Measurements from ENCODE around the gene STRN3. TPM values are rescaled to one million over a fixed set of nuclear protein-coding genes. Genes with fewer than 3 reads are reported as not detected.

The STRN3 gene
- total and polyA plus RNA-seq, 2 donors (not counting 1 experiment from before 2014, with no cell fraction given): 7.7 to 43.9 TPM

DNA sequence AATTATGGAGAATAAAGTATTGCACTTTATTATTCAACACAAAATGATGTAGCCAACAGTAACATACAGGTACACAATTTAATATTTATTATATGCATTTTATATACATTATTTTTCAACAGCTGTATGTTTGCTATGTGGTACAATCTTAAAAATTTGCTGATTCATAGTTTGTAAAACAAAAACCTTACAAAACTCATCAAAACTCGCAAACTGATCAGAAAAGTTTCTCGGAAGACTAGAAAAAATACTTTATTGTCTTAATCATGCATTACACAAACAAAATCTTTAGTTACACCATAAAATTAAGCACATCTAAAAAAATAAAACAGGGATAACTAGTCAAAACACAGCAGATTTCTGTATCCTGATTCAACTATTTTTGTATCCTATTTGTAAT lies 132.4 kb downstream of the STRN3 start:
- Mint-ChIP-seq H3K27me3 (no peaks in the 10 kb centered on the region), H3K9me3 (ENCODE audit: insufficient read depth) (no peaks in the 10 kb centered on the region), H3K27ac (no peak overlapping the region), H3K4me3 (no peak overlapping the region), H3K4me1 (no peaks in the 10 kb centered on the region)
- Histone ChIP-seq H3K9me3 (ENCODE audit: control extremely low read depth in 1 of 3, control insufficient read depth in 2 of 3, insufficient read depth in 1 of 3, low read length in 2 of 3) (no peaks in the 10 kb centered on the region), H3K36me3 (replicated peaks in 1 of 2; ENCODE audit: control extremely low read depth in 1 of 2, control insufficient read depth in 1 of 2, extremely low read depth in 1 of 2, insufficient read depth in 2 of 2, low read length in 1 of 2) (peaks cover 1 to 17% of the 10 kb centered on the region in 2 experiments), H3K4me1 (ENCODE audit: control insufficient read depth in 2 of 2, insufficient read depth in 2 of 2, low read length in 2 of 2) (no peaks in the 10 kb centered on the region), H3K9ac (ENCODE audit: low read length) (no peak overlapping the region), H2AFZ (ENCODE audit: insufficient read depth, low read depth, low read length, poor library complexity, severe bottlenecking) (no peak overlapping the region), H3K79me2 (ENCODE audit: control insufficient read depth, insufficient read depth, low read length) (no peaks in the 10 kb centered on the region), H3K27ac (ENCODE audit: low read length in 2 of 2) (no peak overlapping the region), H4K20me1 (ENCODE audit: control insufficient read depth, insufficient read depth, low read length, poor library complexity, severe bottlenecking) (no peaks in the 10 kb centered on the region), H3K4me3 (ENCODE audit: control extremely low read depth in 1 of 5, extremely low read depth in 1 of 5, insufficient read depth in 1 of 5, low read depth in 2 of 5, low read length in 4 of 5) (no peak overlapping the region), H3K27me3 (replicated peaks in 1 of 4; ENCODE audit: control extremely low read depth in 1 of 4, control insufficient read depth in 3 of 4, insufficient read depth in 4 of 4, low read length in 3 of 4) (no peaks in the 10 kb centered on the region), H3K4me2 (replicated peaks; ENCODE audit: low read depth, low read length, poor library complexity, severe bottlenecking) (no peak overlapping the region)
- intact Hi-C loops (cut with micrococcal nuclease): no loop called here
- DNase-seq (no peak), ATAC-seq (ENCODE audit: low read depth) (no peak)
- POLR2A ChIA-PET: no interaction called here
- CTCF ChIA-PET: no interaction called here
- no CpG with 5 or more reads among the region's 2 CpGs for WGBS (ENCODE audit: insufficient coverage)
- TF ChIP-seq, protein P1, sequence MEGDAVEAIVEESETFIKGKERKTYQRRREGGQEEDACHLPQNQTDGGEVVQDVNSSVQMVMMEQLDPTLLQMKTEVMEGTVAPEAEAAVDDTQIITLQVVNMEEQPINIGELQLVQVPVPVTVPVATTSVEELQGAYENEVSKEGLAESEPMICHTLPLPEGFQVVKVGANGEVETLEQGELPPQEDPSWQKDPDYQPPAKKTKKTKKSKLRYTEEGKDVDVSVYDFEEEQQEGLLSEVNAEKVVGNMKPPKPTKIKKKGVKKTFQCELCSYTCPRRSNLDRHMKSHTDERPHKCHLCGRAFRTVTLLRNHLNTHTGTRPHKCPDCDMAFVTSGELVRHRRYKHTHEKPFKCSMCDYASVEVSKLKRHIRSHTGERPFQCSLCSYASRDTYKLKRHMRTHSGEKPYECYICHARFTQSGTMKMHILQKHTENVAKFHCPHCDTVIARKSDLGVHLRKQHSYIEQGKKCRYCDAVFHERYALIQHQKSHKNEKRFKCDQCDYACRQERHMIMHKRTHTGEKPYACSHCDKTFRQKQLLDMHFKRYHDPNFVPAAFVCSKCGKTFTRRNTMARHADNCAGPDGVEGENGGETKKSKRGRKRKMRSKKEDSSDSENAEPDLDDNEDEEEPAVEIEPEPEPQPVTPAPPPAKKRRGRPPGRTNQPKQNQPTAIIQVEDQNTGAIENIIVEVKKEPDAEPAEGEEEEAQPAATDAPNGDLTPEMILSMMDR (IDR thresholded peaks at IDR 0.05): no peak
- no peak for TF ChIP-seq EZH2 (IDR thresholded peaks at IDR 0.05; ENCODE audit: borderline replicate concordance, insufficient read depth, low read depth, low read length, poor library complexity, severe bottlenecking)

DNA sequence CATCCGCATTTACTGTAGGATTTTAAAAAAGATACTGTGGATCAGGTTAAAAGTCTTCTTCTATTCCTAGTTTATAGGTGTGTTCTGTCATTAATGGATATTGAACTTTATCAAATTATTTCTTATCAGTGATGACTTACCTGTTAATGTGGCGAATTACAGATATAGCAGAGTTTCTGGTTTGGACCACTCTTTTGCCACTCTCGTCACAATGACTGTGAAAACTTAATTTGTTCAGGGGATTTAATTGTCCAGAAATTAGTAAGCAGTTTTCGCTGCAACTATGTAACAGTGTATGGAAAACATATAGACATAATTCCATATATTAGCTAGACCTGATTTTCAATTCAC lies 137.0 kb downstream of the STRN3 start:
- H4K20me1 ChIP-seq (ENCODE audit: control insufficient read depth, insufficient read depth, low read length, poor library complexity, severe bottlenecking): no peaks in the 10 kb centered on the region
- intact Hi-C loops (cut with micrococcal nuclease): no loop called here
- no peaks in the 10 kb centered on the region for H3K4me1 ChIP-seq (ENCODE audit: control insufficient read depth in 2 of 2, insufficient read depth in 2 of 2, low read length in 2 of 2)
- whole genome bisulfite sequencing (ENCODE audit: insufficient coverage): 100% methylated on average over 1 of the region's 4 CpGs
- no peaks in the 10 kb centered on the region for H3K9me3 ChIP-seq (ENCODE audit: control extremely low read depth in 1 of 3, control insufficient read depth in 2 of 3, insufficient read depth in 1 of 3, low read length in 2 of 3)
- H3K27ac Mint-ChIP-seq: peak overlapping the region; percentile 24
- DNase-seq (no peak), ATAC-seq (ENCODE audit: low read depth) (no peak)
- no peaks in the 10 kb centered on the region for H3K4me1 Mint-ChIP-seq
- no peaks in the 10 kb centered on the region for H3K79me2 ChIP-seq (ENCODE audit: control insufficient read depth, insufficient read depth, low read length)
- no peak overlapping the region for H2AFZ ChIP-seq (ENCODE audit: insufficient read depth, low read depth, low read length, poor library complexity, severe bottlenecking)
- POLR2A ChIA-PET: no interaction called here
- TF ChIP-seq, protein P1 (IDR thresholded peaks at IDR 0.05): no peak
- no peak for TF ChIP-seq EZH2 (IDR thresholded peaks at IDR 0.05; ENCODE audit: borderline replicate concordance, insufficient read depth, low read depth, low read length, poor library complexity, severe bottlenecking)
- no peaks in the 10 kb centered on the region for H3K9me3 Mint-ChIP-seq (ENCODE audit: insufficient read depth)
- CTCF ChIA-PET: no interaction called here
- no peak overlapping the region for H3K4me3 Mint-ChIP-seq
- H3K27me3 Mint-ChIP-seq: no peaks in the 10 kb centered on the region
- H3K36me3 ChIP-seq (replicated peaks in 1 of 2; ENCODE audit: control extremely low read depth in 1 of 2, control insufficient read depth in 1 of 2, extremely low read depth in 1 of 2, insufficient read depth in 2 of 2, low read length in 1 of 2): no peaks in the 10 kb centered on the region
- no peak overlapping the region for H3K27ac ChIP-seq (ENCODE audit: low read length in 2 of 2)
- no peak overlapping the region for H3K9ac ChIP-seq (ENCODE audit: low read length)
- no peak overlapping the region for H3K4me2 ChIP-seq (replicated peaks; ENCODE audit: low read depth, low read length, poor library complexity, severe bottlenecking)
- H3K4me3 ChIP-seq (ENCODE audit: control extremely low read depth in 1 of 5, extremely low read depth in 1 of 5, insufficient read depth in 1 of 5, low read depth in 2 of 5, low read length in 4 of 5): no peak overlapping the region
- no peaks in the 10 kb centered on the region for H3K27me3 ChIP-seq (replicated peaks in 1 of 4; ENCODE audit: control extremely low read depth in 1 of 4, control insufficient read depth in 3 of 4, insufficient read depth in 4 of 4, low read length in 3 of 4)

Data from B cell (primary cell).